ENCODE results near the gene SOX6. TPM values are rescaled to one million over a fixed set of nuclear protein-coding genes. Genes with fewer than 3 reads are reported as not detected.

SOX6 gene
- total RNA-seq, result 10 to 100 TPM in 1 of 2 donors, 1 to 10 TPM in 1; 5.4 to 11.8 TPM
- polyA plus RNA-seq, result 1 to 10 TPM in 1 of 2 donors, under 1 TPM in 1; under 0.01 to 4.1 TPM
- long read RNA-seq, donor 1, partial matches to known transcripts, result 0 of 2 reads
- long read RNA-seq, donor 1, other reads (novel, unspliced or antisense), result 2 of 2 reads
- long read RNA-seq, donor 2, partial matches to known transcripts, result 0 of 7 reads
- long read RNA-seq, donor 2, other reads (novel, unspliced or antisense), result 7 of 7 reads

- H3K9me3 ChIP-seq (ENCODE audit: control insufficient read depth, low read length), result no peaks in the 10 kb centered on the region
- H3K27me3 ChIP-seq (ENCODE audit: control insufficient read depth in 1 of 2, insufficient read depth in 2 of 2, low read length in 1 of 2), result no peaks in the 10 kb centered on the region
- WGBS, 2 donors, result 39 to 41% methylated on average over 3 of the region's 3 CpGs
- intact Hi-C loops (cut with DNase I), result no loop called here
- ATAC-seq (ENCODE audit: low FRiP score) (no peak), DNase-seq (no peak)
- H3K4me1 ChIP-seq (ENCODE audit: control insufficient read depth in 1 of 2, insufficient read depth in 2 of 2, low read length in 2 of 2), result peaks cover 0 to 7% of the 10 kb centered on the region in 2 donors
- H3K36me3 ChIP-seq (ENCODE audit: control insufficient read depth in 1 of 2, insufficient read depth in 2 of 2, low read length in 1 of 2), result no peaks in the 10 kb centered on the region
- H3K27ac ChIP-seq (ENCODE audit: low read depth in 1 of 2, low read length in 2 of 2), result peak within 1 kb of the TSS in 1 of 2 donors; percentile 51
- no peak within 1 kb of the TSS for H3K4me3 ChIP-seq (ENCODE audit: low read length in 2 of 2)
These were observed at the start of gene SOX6 for GRCh38 chr11:16356057-16356760. TSS of gene SOX6 (minus strand) at chr11:16356546. CDS start at chr11:16341248, 15,298 bp downstream.

DNA sequence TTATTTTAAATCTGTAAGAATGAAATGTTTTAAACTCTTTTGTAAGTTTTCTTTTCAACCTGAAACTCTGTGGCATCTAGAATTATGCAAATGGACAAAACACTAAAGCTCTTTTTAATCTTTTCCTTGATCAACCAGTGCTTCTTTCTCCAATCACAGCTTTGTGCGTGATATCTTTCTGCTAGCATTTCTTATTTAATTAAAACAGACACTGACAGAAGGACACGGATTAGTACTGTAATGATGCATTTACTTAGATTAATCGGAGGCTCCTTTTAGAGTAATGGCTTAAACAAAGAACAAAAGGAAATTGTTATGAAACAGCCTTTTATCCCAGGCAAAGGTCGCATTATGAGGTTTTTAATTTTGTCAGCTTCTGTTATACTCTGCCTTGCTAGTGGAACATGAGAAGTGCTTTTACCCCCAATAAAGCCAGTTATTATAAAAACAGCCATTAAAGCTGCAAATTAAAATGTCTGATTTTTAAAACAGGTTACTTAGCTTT lies 48.5 kb upstream of the SOX6 start:
- H3K4me3 ChIP-seq (ENCODE audit: low read length in 2 of 2), result no peak overlapping the region
- no peaks in the 10 kb centered on the region for H3K27me3 ChIP-seq (ENCODE audit: control insufficient read depth in 1 of 2, insufficient read depth in 2 of 2, low read length in 1 of 2)
- no peak for DNase-seq
- ATAC-seq (ENCODE audit: low FRiP score), result no peak
- 87 to 90% methylated on average over 4 of the region's 4 CpGs for WGBS, 2 donors
- H3K27ac ChIP-seq (ENCODE audit: low read depth in 1 of 2, low read length in 2 of 2), result no peak overlapping the region
- H3K4me1 ChIP-seq (ENCODE audit: control insufficient read depth in 1 of 2, insufficient read depth in 2 of 2, low read length in 2 of 2), result no peaks in the 10 kb centered on the region
- intact Hi-C loops (cut with DNase I), result no loop called here
- H3K9me3 ChIP-seq (ENCODE audit: control insufficient read depth, low read length), result no peaks in the 10 kb centered on the region
- no peaks in the 10 kb centered on the region for H3K36me3 ChIP-seq (ENCODE audit: control insufficient read depth in 1 of 2, insufficient read depth in 2 of 2, low read length in 1 of 2)

- WGBS, 2 donors, result 92 to 93% methylated on average over 1 of the region's 1 CpG
These were observed 47.5 kb upstream of the SOX6 start for GRCh38 chr11:16403851-16404250.

DNA sequence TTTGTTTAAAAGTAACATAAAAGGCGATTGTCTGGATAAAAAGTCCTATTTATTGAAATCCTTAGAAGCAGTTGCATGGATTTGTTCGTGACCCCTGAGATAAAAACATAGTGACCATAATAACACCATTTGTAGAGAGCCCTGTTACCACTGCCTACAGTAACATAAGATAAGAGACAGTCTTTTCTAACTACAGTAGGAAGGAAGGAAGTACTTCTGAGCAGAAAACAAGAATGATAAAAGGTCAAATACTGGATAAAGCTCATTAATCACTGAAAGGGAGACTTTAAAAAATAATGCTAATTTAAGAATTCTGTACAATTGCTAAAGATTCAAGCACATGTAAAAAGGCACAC lies 47.1 kb upstream of the SOX6 start:
- intact Hi-C loops (cut with DNase I), result no loop called here
- ATAC-seq (ENCODE audit: low FRiP score) (no peak), DNase-seq (no peak)
- Histone ChIP-seq H3K4me3 (ENCODE audit: low read length in 2 of 2) (no peak overlapping the region), H3K27me3 (ENCODE audit: control insufficient read depth in 1 of 2, insufficient read depth in 2 of 2, low read length in 1 of 2) (no peaks in the 10 kb centered on the region), H3K27ac (ENCODE audit: low read depth in 1 of 2, low read length in 2 of 2) (no peak overlapping the region), H3K9me3 (ENCODE audit: control insufficient read depth, low read length) (no peaks in the 10 kb centered on the region), H3K36me3 (ENCODE audit: control insufficient read depth in 1 of 2, insufficient read depth in 2 of 2, low read length in 1 of 2) (no peaks in the 10 kb centered on the region), H3K4me1 (ENCODE audit: control insufficient read depth in 1 of 2, insufficient read depth in 2 of 2, low read length in 2 of 2) (no peaks in the 10 kb centered on the region)
- 74 to 84% methylated on average over 2 of the region's 2 CpGs for WGBS, 2 donors

More at GRCh38 chr11:16403851-16404250, 47.5 kb upstream of the SOX6 start:
- Histone ChIP-seq H3K27me3 (ENCODE audit: control insufficient read depth in 1 of 2, insufficient read depth in 2 of 2, low read length in 1 of 2) (no peaks in the 10 kb centered on the region), H3K4me3 (ENCODE audit: low read length in 2 of 2) (no peak overlapping the region), H3K4me1 (ENCODE audit: control insufficient read depth in 1 of 2, insufficient read depth in 2 of 2, low read length in 2 of 2) (no peaks in the 10 kb centered on the region), H3K9me3 (ENCODE audit: control insufficient read depth, low read length) (no peaks in the 10 kb centered on the region), H3K36me3 (ENCODE audit: control insufficient read depth in 1 of 2, insufficient read depth in 2 of 2, low read length in 1 of 2) (no peaks in the 10 kb centered on the region), H3K27ac (ENCODE audit: low read depth in 1 of 2, low read length in 2 of 2) (no peak overlapping the region)
- no peak for ATAC-seq (ENCODE audit: low FRiP score)
- intact Hi-C loops (cut with DNase I), result no loop called here
- DNase-seq, result no peak

GRCh38 chr11:16402654-16403447 lies 46.5 kb upstream of the SOX6 start:
- H3K27ac ChIP-seq (ENCODE audit: low read depth in 1 of 2, low read length in 2 of 2), result no peak overlapping the region
- no peak for ATAC-seq (ENCODE audit: low FRiP score)

DNA sequence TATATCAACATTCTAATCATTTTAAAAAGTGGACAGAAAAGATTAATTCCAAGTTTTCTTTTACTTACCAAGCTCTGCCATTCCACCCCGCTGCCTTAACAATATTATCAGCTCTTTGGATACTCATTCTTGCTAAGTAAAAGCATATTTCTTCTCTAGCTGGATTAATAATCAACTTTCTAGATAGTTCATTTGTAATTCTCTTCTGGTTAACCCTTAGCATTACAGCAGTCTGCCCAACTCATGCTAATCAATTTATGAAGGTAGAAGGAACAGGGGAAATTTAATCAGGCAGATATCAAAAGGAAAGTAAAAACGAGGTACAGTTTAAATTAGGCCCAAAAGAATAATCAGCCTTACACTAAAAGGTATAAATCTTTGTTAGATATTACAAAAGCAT lies 41.0 kb upstream of the SOX6 start:
- WGBS, 2 donors, result 80 to 82% methylated on average over 2 of the region's 2 CpGs

More at GRCh38 chr11:16402654-16403447, 46.5 kb upstream of the SOX6 start:
- DNase-seq, result no peak
- 77 to 81% methylated on average over 5 of the region's 5 CpGs for WGBS, 2 donors
- Histone ChIP-seq H3K9me3 (ENCODE audit: control insufficient read depth, low read length) (no peaks in the 10 kb centered on the region), H3K4me3 (ENCODE audit: low read length in 2 of 2) (no peak overlapping the region), H3K36me3 (ENCODE audit: control insufficient read depth in 1 of 2, insufficient read depth in 2 of 2, low read length in 1 of 2) (no peaks in the 10 kb centered on the region), H3K27me3 (ENCODE audit: control insufficient read depth in 1 of 2, insufficient read depth in 2 of 2, low read length in 1 of 2) (no peaks in the 10 kb centered on the region), H3K4me1 (ENCODE audit: control insufficient read depth in 1 of 2, insufficient read depth in 2 of 2, low read length in 2 of 2) (no peaks in the 10 kb centered on the region)
- intact Hi-C loops (cut with DNase I), result no loop called here

GRCh38 chr11:16395601-16396000 lies 39.3 kb upstream of the SOX6 start:
- WGBS, 2 donors, result 5 to 11% methylated on average over 1 of the region's 1 CpG
- Histone ChIP-seq H3K36me3 (ENCODE audit: control insufficient read depth in 1 of 2, insufficient read depth in 2 of 2, low read length in 1 of 2) (no peaks in the 10 kb centered on the region), H3K27ac (ENCODE audit: low read depth in 1 of 2, low read length in 2 of 2) (no peak overlapping the region), H3K4me3 (ENCODE audit: low read length in 2 of 2) (no peak overlapping the region), H3K27me3 (ENCODE audit: control insufficient read depth in 1 of 2, insufficient read depth in 2 of 2, low read length in 1 of 2) (no peaks in the 10 kb centered on the region), H3K4me1 (ENCODE audit: control insufficient read depth in 1 of 2, insufficient read depth in 2 of 2, low read length in 2 of 2) (no peaks in the 10 kb centered on the region), H3K9me3 (ENCODE audit: control insufficient read depth, low read length) (no peaks in the 10 kb centered on the region)
- ATAC-seq (ENCODE audit: low FRiP score) (no peak), DNase-seq (no peak)
- intact Hi-C loops (cut with DNase I), result no loop called here

More for the DNA sequence above, 41.0 kb upstream of the SOX6 start:
- intact Hi-C loops (cut with DNase I), result no loop called here
- Histone ChIP-seq H3K27ac (ENCODE audit: low read depth in 1 of 2, low read length in 2 of 2) (no peak overlapping the region), H3K36me3 (ENCODE audit: control insufficient read depth in 1 of 2, insufficient read depth in 2 of 2, low read length in 1 of 2) (no peaks in the 10 kb centered on the region), H3K27me3 (ENCODE audit: control insufficient read depth in 1 of 2, insufficient read depth in 2 of 2, low read length in 1 of 2) (no peaks in the 10 kb centered on the region), H3K4me3 (ENCODE audit: low read length in 2 of 2) (no peak overlapping the region), H3K4me1 (ENCODE audit: control insufficient read depth in 1 of 2, insufficient read depth in 2 of 2, low read length in 2 of 2) (no peaks in the 10 kb centered on the region), H3K9me3 (ENCODE audit: control insufficient read depth, low read length) (no peaks in the 10 kb centered on the region)
- no peak for DNase-seq
- ATAC-seq (ENCODE audit: low FRiP score), result no peak

GRCh38 chr11:16394947-16395346 lies 38.6 kb upstream of the SOX6 start:
- intact Hi-C loops (cut with DNase I), result no loop called here
- no peak for DNase-seq

More at GRCh38 chr11:16394947-16395346, 38.6 kb upstream of the SOX6 start:
- 81 to 84% methylated on average over 4 of the region's 4 CpGs for WGBS, 2 donors
- Histone ChIP-seq H3K4me3 (ENCODE audit: low read length in 2 of 2) (no peak overlapping the region), H3K27ac (ENCODE audit: low read depth in 1 of 2, low read length in 2 of 2) (no peak overlapping the region), H3K9me3 (ENCODE audit: control insufficient read depth, low read length) (no peaks in the 10 kb centered on the region), H3K27me3 (ENCODE audit: control insufficient read depth in 1 of 2, insufficient read depth in 2 of 2, low read length in 1 of 2) (no peaks in the 10 kb centered on the region), H3K4me1 (ENCODE audit: control insufficient read depth in 1 of 2, insufficient read depth in 2 of 2, low read length in 2 of 2) (no peaks in the 10 kb centered on the region), H3K36me3 (ENCODE audit: control insufficient read depth in 1 of 2, insufficient read depth in 2 of 2, low read length in 1 of 2) (no peaks in the 10 kb centered on the region)
- no peak for ATAC-seq (ENCODE audit: low FRiP score)
